Glomerular endothelial cell (primary cell): ENCODE measurements around the gene IVL. TPM values are rescaled to one million over a fixed set of nuclear protein-coding genes. Genes with fewer than 3 reads are reported as not detected.

Experiments used
- DNase-seq: peaks from one replicate; pipeline ENCODE4 v3.0.0-alpha.2; 2011; ENCODE audit warnings: low read depth, low spot score; ENCODE audit errors: extremely low read depth
- total RNA-seq: library from RNA; depleted of rRNA; stranded (reverse); fragments of >200 nt; gene quantifications from 2 replicates; pipeline ENCODE4 v1.2.3, GENCODE V29; 2015

The IVL gene
- not detected in 2 replicates for total RNA-seq

- no peak for DNase-seq
Measured at GRCh38 chr1:152907686-152908601, at the start of gene IVL. Gene IVL (plus strand): TSS chr1:152908546. CDS start chr1:152909798, 1,252 bp downstream.

GRCh38 chr1:152859696-152860095, 48.6 kb upstream of the IVL start, which contains the start of gene LCE7A:
Gene LCE7A (plus strand): TSS chr1:152859996. CDS start chr1:152860698, 702 bp downstream.
- no peak for DNase-seq

- no peak for DNase-seq
Measured at GRCh38 chr1:152860129-152860528, 48.2 kb upstream of the IVL start.

GRCh38 chr1:152861374-152861773, 47.0 kb upstream of the IVL start:
- no peak for DNase-seq

- no peak for DNase-seq
Measured at GRCh38 chr1:152864443-152864842, 43.9 kb upstream of the IVL start.

- DNase-seq: no peak
Measured at GRCh38 chr1:152866321-152866720, 42.0 kb upstream of the IVL start.

- peak; percentile 25 for DNase-seq
Measured at GRCh38 chr1:152869808-152870419, 38.4 kb upstream of the IVL start.

- no peak for DNase-seq
Measured at GRCh38 chr1:152870831-152871730, 37.3 kb upstream of the IVL start.

GRCh38 chr1:152871731-152872126, 36.6 kb upstream of the IVL start:
- DNase-seq: no peak

- no peak for DNase-seq
Measured at GRCh38 chr1:152873495-152873894, 34.9 kb upstream of the IVL start.

GRCh38 chr1:152876827-152877226, 31.5 kb upstream of the IVL start:
- DNase-seq: no peak

- no peak for DNase-seq
Measured at GRCh38 chr1:152878042-152878441, 30.3 kb upstream of the IVL start, which contains the start of gene SMCP. Gene SMCP (plus strand): TSS chr1:152878322. CDS start chr1:152884423, 6,101 bp downstream.

GRCh38 chr1:152879559-152880198, 28.7 kb upstream of the IVL start:
- DNase-seq: no peak

- DNase-seq: no peak
Measured at GRCh38 chr1:152880316-152880715, 28.0 kb upstream of the IVL start.

GRCh38 chr1:152880907-152881306, 27.4 kb upstream of the IVL start:
- DNase-seq: no peak

GRCh38 chr1:152884085-152884484, 24.3 kb upstream of the IVL start:
- DNase-seq: no peak

GRCh38 chr1:152884506-152884905, 23.8 kb upstream of the IVL start:
- no peak for DNase-seq

GRCh38 chr1:152884966-152885624, 23.3 kb upstream of the IVL start:
- DNase-seq: no peak

GRCh38 chr1:152886085-152886484, 22.3 kb upstream of the IVL start:
- no peak for DNase-seq
